PFSK-1 (cell line): Measurements from ENCODE around the gene CEP57L1.

Experiments used
- FOXP2 ChIP-seq: optimal IDR thresholded peaks from 2 replicates; pipeline ENCODE3; 2011; ENCODE audit warnings: borderline replicate concordance, control low read depth, inconsistent platforms; ENCODE audit not compliant: insufficient read depth; ENCODE audit errors: extremely low read length, extremely low read depth
- POLR2AphosphoS5 ChIP-seq: IDR thresholded peaks from 2 replicates; pipeline ENCODE4 v1.6.1; 2012; ENCODE audit warnings: low read depth, mild to moderate bottlenecking, control low read depth, low read length, moderate library complexity
- SIN3A ChIP-seq: IDR thresholded peaks from 2 replicates; pipeline ENCODE4 v1.6.1; 2012; ENCODE audit warnings: mild to moderate bottlenecking, low read length, moderate library complexity, borderline replicate concordance; ENCODE audit not compliant: insufficient read depth
- TAF1 ChIP-seq: IDR thresholded peaks from 2 replicates; pipeline ENCODE4 v1.6.1; 2012; ENCODE audit warnings: low read length, control low read depth, borderline replicate concordance; ENCODE audit not compliant: insufficient read depth
- TF ChIP-seq, protein P1 (sequence below), 2 experiments: IDR thresholded peaks; 2 replicates each; pipeline versions ENCODE4 v1.6.1 to v1.8.0; 2011 to 2012; ENCODE audit warnings: low read depth in 2 of 2, low read length in 2 of 2, control low read depth in 1 of 2, inconsistent platforms in 1 of 2, mild to moderate bottlenecking in 1 of 2, moderate library complexity in 1 of 2; ENCODE audit not compliant: insufficient read depth in 1 of 2

Gene CEP57L1

DNA sequence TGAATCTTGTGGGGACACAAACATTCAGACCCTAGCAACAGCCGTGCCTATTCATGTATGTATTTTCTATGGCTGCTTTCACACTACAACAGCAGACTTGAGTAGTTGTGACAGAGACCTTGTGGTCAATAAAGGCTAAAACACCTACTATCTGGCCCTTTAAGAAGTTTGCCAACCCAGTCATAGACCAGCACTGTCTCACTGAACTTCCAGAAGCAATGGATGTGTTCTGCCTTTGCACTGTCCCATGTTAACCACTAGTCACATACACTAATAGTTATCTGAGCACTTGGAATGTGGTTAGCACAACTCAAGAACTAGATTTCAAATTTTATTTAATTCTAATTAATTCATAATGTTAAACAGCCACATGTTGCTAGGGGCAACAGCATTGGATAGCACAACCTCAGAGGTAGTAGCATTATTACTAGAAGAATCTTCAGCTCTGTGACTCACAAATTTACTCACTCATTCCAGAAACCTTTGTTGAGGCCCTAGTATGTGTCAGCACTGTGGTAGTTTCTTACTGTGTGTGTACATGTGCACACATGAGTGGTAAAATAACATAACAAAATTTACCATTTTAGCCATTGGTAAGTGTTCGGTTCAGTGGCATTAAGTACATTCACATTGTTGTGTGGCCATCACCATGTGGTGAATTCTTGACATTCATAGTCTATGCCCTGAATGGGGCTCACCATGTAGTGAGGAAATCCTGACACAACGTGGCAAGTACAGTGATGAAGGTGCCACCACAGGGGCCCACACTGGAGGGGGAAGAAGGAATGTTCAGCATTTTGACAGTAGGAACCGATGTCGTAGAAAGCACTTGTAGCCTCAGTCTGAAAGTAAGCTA lies 107.3 kb downstream of the CEP57L1 start:
- TF ChIP-seq TAF1, result no peak
- no peak for TF ChIP-seq SIN3A
- no peak for TF ChIP-seq FOXP2
- TF ChIP-seq POLR2AphosphoS5, result no peak
- TF ChIP-seq, protein P1, sequence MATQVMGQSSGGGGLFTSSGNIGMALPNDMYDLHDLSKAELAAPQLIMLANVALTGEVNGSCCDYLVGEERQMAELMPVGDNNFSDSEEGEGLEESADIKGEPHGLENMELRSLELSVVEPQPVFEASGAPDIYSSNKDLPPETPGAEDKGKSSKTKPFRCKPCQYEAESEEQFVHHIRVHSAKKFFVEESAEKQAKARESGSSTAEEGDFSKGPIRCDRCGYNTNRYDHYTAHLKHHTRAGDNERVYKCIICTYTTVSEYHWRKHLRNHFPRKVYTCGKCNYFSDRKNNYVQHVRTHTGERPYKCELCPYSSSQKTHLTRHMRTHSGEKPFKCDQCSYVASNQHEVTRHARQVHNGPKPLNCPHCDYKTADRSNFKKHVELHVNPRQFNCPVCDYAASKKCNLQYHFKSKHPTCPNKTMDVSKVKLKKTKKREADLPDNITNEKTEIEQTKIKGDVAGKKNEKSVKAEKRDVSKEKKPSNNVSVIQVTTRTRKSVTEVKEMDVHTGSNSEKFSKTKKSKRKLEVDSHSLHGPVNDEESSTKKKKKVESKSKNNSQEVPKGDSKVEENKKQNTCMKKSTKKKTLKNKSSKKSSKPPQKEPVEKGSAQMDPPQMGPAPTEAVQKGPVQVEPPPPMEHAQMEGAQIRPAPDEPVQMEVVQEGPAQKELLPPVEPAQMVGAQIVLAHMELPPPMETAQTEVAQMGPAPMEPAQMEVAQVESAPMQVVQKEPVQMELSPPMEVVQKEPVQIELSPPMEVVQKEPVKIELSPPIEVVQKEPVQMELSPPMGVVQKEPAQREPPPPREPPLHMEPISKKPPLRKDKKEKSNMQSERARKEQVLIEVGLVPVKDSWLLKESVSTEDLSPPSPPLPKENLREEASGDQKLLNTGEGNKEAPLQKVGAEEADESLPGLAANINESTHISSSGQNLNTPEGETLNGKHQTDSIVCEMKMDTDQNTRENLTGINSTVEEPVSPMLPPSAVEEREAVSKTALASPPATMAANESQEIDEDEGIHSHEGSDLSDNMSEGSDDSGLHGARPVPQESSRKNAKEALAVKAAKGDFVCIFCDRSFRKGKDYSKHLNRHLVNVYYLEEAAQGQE (IDR thresholded peaks at IDR 0.05; ENCODE audit: insufficient read depth in 1 of 2, low read depth in 2 of 2, low read length in 2 of 2), result no peak

DNA sequence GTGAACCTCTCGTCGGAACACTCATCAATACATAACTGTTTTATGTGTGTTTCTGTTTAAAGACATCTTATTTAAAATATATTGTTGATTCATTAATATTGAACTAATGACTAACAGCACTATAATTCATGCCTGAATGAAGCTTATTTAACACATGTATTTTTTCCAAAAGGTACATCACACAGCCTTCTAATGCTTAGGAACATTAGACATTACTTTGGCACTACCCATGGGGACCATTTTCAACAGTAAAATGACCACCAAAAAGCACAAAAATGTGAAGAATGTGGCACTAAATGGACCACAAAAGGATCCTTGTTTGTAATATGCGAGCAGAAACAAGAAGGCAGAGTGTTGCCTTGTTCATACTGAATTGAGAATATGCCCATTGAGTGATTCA lies 109.2 kb downstream of the CEP57L1 start:
- TF ChIP-seq TAF1 (no peak), FOXP2 (no peak), SIN3A (no peak), POLR2AphosphoS5 (no peak)
- TF ChIP-seq, protein P1 (IDR thresholded peaks at IDR 0.05; ENCODE audit: insufficient read depth in 1 of 2, low read depth in 2 of 2, low read length in 2 of 2), result no peak

DNA sequence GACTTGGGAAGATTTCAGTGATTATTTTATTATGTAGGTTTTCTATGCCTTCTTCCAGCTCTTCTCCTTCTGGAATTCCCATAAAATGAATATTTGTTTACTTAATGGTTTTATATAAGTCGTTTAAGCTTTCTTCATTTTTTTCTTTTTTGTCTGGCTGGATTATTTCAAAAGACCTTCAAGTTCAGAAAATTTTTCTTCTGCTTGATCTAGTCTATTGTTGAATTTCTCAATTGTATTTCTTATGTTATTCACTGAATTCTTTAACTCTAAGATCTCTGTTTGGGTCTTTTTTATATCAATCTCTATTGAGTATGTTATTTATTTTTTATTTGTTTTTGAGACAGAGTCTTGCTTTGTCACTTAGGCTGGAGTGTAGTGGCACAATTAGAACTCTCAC lies 117.4 kb downstream of the CEP57L1 start:
- TF ChIP-seq TAF1 (no peak), POLR2AphosphoS5 (no peak), FOXP2 (no peak), SIN3A (no peak)
- TF ChIP-seq, protein P1 (IDR thresholded peaks at IDR 0.05; ENCODE audit: insufficient read depth in 1 of 2, low read depth in 2 of 2, low read length in 2 of 2), result no peak
